Measurements from ENCODE around the gene KIDINS220. TPM values are rescaled to one million over a fixed set of nuclear protein-coding genes. Genes with fewer than 3 reads are reported as not detected.

The KIDINS220 gene
- 100 to 1,000 TPM in 2 of 4 donors, 10 to 100 TPM in 2; 93.4 to 105 (median 99.0) TPM for polyA plus RNA-seq (ENCODE audit: insufficient read length in 4 of 4)

GRCh38 chr2:8836971-8837794, at the start of gene KIDINS220:
Gene KIDINS220 (minus strand): TSS chr2:8837613. CDS start chr2:8827093, 10,520 bp downstream.
- peak; percentile 72 to 84 (median 78) for DNase-seq (ENCODE audit: low read depth in 4 of 4, low spot score in 3 of 4)

DNA sequence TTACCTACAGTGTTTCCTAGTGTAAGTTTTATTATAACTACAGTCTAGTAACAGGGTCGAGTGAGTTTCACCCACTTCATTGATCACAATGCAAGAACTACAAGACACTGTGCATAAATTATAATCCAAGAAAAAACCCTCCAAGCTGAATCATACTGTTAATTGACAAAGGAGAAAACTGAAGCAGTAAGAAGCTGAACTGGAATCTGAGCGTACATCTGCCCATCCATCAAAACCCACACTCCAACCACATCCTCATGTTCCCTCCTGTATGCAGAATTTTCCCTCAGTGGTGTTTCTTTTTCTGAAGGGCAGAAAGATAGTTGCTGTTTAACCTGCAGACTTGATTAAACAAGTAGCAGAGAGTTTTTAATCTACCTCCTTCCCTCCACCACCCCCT, 49.5 kb upstream of the KIDINS220 start:
- no peak for DNase-seq (ENCODE audit: low read depth in 4 of 4, low spot score in 3 of 4)

DNA sequence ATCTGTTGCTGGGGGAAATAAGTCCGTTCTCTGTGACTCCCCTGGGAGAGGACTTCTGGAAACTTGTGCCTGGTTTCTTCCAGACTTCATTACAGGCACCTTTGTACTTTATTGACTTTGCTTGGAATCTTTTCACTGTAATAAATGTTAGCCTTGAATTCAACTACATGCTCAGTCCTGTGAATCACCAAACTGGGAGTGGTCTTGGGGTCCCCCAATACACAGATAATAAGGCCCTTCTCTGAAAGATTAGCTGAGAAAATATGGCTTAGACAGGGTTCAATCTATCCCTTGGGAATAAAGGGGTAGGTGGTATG, 48.7 kb upstream of the KIDINS220 start:
- DNase-seq (ENCODE audit: low read depth in 4 of 4, low spot score in 3 of 4) = no peak

GRCh38 chr2:8885449-8886201, 48.2 kb upstream of the KIDINS220 start:
- no peak for DNase-seq (ENCODE audit: low read depth in 4 of 4, low spot score in 3 of 4)

DNA sequence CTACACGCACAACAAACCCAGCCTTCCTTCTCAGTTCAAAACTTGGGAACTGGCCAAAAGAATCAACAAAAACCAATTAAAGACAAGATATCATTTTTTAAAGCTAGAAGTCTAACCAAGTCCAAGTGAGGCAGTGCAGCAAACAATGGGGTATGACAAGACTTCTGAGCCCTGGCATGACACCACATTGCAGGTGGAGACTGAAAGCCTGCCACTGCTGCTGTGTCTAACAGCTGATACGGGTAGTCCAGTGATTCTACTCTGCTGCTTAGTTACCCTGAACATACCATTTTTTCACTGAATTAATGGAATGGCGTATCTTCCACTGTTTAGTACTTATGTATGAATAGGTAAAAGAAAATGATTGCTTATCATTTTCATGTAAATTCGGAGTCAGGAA, 47.4 kb upstream of the KIDINS220 start:
- no peak for DNase-seq (ENCODE audit: low read depth in 4 of 4, low spot score in 3 of 4)

DNA sequence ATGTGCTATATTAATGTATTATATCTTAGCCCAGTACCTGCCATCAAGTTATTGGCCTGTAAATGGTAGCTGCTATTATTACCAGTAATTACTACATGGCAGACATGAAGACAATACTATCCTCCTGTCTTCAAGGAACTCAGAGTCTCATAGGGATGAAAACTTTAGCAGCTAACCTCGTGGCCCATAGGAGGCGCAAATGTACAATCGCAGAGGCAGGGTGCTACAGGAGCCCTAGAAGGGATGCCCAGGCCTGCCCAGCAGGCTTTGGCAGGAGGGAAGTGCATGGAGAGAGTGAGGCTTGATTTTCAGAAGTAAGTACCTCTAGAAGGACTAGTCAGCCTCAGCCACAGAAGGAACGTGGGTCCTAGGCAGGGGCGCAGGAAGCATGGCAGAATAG, 44.7 kb upstream of the KIDINS220 start:
- DNase-seq (ENCODE audit: low read depth in 4 of 4, low spot score in 3 of 4) = no peak

GRCh38 chr2:8877894-8878293, 40.5 kb upstream of the KIDINS220 start:
- no peak for DNase-seq (ENCODE audit: low read depth in 4 of 4, low spot score in 3 of 4)

DNA sequence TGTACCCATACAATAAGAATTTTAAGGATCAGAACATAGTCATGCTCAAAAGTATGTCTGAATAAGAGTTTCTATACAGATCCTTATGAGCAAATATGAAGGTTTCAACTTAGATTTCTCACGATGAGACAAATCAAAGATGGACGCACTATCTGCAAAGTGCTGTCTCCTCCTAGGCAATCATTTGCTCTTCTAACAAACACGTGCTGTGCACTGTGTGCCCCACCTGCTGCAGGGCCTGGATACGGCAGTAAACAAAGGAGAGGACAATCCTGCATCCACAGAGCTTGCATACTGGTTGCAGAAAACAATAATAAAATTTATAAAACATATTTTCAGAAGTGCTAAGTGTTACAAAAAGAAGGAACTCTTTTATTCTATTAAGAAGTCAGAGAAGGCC, 39.9 kb upstream of the KIDINS220 start:
- no peak for DNase-seq (ENCODE audit: low read depth in 4 of 4, low spot score in 3 of 4)

DNA sequence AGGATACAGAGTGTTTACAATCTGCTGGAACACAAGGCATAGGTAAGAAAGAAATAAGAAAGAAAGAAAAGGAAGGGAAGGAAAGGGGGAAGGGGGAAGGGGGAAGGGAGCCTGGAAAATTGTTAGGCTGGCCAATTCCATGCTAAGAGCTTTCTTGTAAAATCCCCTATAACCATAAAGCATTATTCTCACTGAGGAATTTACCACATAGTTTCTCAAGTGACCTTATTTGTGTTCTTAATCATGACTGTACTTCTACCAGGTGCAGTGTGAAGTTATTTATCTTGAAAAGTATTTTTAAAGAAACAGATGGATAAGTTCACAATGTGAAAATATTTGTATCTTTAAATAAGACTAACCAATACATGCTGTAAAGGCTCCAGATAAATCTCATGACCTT, 39.2 kb upstream of the KIDINS220 start:
- DNase-seq (ENCODE audit: low read depth in 4 of 4, low spot score in 3 of 4) = no peak

- DNase-seq (ENCODE audit: low read depth in 4 of 4, low spot score in 3 of 4) = peak in 2 of 4 donors; percentile 24 to 32
These were observed 35.5 kb upstream of the KIDINS220 start for GRCh38 chr2:8872821-8873432.

DNA sequence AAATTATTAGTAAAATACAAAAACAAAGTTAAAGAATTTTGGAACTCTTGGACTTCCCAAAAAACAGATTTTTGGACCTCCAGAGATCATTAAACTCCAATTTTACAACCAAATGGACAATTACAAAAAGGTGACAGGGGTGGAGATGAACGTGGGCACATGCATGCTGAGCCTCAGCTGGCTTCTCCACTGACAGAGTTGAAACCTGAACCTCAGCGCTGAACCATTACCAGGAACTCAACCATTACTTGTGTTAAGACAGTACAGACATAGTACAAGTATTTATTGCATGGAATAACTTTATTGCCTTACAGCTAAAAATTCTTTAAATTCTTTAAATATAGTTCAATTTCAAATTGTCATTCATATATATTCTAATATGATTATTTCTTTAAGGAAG, 33.0 kb upstream of the KIDINS220 start:
- DNase-seq (ENCODE audit: low read depth in 4 of 4, low spot score in 3 of 4) = no peak

DNA sequence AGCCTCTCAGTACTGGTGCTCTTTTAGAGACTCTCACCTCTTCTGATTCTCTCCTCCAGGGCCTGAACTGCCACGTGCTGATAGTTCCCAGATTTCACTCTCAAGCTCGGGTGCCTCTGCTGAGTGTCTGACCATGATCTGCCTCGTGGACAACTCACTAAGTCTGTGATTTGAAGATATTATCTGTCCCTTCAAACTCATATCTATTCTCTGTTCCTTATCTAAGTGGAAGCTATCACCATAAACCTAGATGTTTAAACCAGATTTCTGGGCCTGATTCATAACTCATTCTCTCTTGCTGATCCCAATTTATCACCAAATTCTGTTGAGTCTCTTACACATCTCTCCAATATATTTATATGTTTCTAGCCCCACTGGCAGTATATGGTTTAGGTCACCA, 29.9 kb upstream of the KIDINS220 start:
- DNase-seq (ENCODE audit: low read depth in 4 of 4, low spot score in 3 of 4) = no peak

- DNase-seq (ENCODE audit: low read depth in 4 of 4, low spot score in 3 of 4) = no peak
These were observed 26.0 kb upstream of the KIDINS220 start for GRCh38 chr2:8863331-8863953.

DNA sequence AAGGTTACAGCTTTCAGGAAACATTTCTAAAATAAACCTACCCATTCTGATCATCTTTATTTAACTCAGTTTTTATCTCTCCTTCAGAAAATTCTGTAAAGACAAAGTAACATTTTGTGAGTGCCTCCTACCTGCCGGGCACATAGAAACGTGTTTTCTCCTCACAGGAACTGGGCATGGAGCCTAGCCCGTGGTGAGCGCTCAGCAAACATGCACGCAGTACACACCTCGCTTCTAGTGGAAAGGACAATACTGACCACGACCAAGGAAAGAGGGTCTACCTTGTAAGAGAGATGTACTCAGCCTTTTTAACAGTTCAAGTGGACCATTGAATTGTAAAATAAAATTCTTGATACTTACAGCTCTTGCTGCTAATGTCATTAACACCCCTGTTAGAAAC, 24.8 kb upstream of the KIDINS220 start:
- no peak for DNase-seq (ENCODE audit: low read depth in 4 of 4, low spot score in 3 of 4)

GRCh38 chr2:8861797-8862196, 24.4 kb upstream of the KIDINS220 start:
- no peak for DNase-seq (ENCODE audit: low read depth in 4 of 4, low spot score in 3 of 4)

- no peak for DNase-seq (ENCODE audit: low read depth in 4 of 4, low spot score in 3 of 4)
These were observed 22.8 kb upstream of the KIDINS220 start for GRCh38 chr2:8860239-8860638.

DNA sequence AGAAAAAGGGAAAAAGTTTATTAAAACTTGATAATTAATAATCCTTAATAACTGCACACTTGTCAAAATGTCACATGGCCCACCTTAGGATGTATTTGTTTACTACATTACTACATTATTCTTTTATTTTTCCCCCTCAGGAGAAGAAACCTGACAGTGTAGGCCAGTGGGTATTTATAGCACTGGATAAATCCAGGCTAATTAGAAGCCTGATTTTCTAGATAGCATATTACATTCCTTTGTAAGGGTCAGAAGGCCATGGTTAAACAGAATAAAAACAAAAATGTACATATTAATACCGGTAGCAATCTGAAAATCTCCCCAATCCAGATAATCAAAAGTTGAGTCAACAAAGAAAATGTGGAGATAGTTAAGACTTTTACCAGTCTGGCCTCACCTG, 21.5 kb upstream of the KIDINS220 start:
- no peak for DNase-seq (ENCODE audit: low read depth in 4 of 4, low spot score in 3 of 4)

DNA sequence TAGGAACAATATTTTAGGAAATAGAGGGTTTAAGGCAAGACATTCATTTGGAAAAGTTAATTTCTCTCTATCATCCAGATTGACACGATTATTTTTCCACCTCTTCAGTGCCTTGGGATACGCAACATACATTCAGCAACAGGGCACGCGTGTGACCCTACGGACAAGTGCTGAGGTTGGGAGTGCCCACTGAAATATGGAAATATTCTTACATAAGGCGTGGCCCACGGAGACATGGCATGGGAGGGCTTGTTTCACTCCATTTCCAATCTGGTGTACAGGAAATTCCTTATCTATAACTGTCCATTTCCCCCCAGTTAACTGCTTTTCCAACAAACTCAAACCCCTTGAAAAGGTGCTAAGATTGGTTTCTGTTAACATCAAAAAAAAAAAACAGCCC, 20.9 kb upstream of the KIDINS220 start:
- no peak for DNase-seq (ENCODE audit: low read depth in 4 of 4, low spot score in 3 of 4)

DNA sequence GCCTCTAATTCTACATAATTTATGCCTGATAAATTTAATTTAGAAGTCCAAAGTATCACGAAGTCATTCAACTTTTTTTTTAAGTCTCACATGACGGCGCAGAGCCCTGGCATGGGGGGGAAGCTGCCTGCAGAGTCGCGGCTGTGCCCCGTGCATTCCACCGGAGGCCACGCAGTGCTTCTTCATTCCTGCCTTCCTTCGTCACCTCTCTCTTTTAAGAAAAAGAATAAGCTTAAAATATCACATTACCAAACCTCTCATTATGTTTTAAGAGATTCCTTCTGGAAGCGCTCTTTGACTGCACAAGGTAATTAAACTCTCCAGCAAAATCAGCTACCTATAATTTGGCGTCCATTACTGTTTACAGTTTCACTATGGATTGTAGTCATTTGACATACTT, 20.3 kb upstream of the KIDINS220 start:
- no peak for DNase-seq (ENCODE audit: low read depth in 4 of 4, low spot score in 3 of 4)

DNA sequence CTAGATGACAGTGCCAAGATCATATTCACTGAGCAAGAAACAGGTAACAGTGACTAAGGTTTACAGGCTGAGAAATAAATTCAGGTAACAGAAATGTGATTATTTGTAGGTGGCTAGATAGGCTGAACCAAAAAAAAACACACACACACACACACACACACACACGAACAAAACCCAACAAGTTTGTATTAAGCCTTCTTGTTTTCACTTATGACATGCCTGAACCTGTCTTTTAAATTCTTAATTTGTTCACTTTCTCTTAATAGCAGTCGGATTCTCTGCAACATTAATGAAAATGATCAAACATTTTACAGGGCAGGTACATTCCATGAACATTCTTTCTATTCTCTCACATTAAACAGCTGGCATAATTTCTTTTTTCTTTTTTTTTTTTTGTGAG, 18.8 kb upstream of the KIDINS220 start:
- no peak for DNase-seq (ENCODE audit: low read depth in 4 of 4, low spot score in 3 of 4)

- DNase-seq (ENCODE audit: low read depth in 4 of 4, low spot score in 3 of 4) = no peak
These were observed 17.6 kb upstream of the KIDINS220 start for GRCh38 chr2:8855010-8855409.

All from left renal pelvis (tissue), 4 donors.